A549 (cell line): ENCODE data around the gene MRPL36. TPM values are rescaled to one million over a fixed set of nuclear protein-coding genes. Genes with fewer than 3 reads are reported as not detected.

Experiments
- ATAC-seq, 2 experiments: fragments of 200-7000 bp in 1 of 2; fragments of >200 bp in 1 of 2; cut with Nextera tagmentation in 1 of 2; cut with Tn5 transposase in 1 of 2; 3 replicates each; pipeline versions ENCODE4 v1.8.0 to v1.9.1; 2018 to 2020; ENCODE audit warnings: mild to moderate bottlenecking in 1 of 2, moderate library complexity in 1 of 2
- CTCF ChIA-PET: fragments of 300-600 bp; sonication (Branson Sonifier 250); formaldehyde crosslinking; extraction: SDS; loops from one replicate; lab custom pipeline; 2021; ENCODE audit warnings: antibody characterized with exemption, inconsistent platforms; lab: Yijun Ruan, JAX
- POLR2A ChIA-PET: fragments of 350-600 bp; formaldehyde crosslinking; extraction: SDS; loops from one replicate; lab custom pipeline; 2021; ENCODE audit warnings: antibody characterized with exemption, inconsistent platforms; lab: Yijun Ruan, JAX
- DNase-seq, 2 experiments: peaks; one replicate each; pipeline versions ENCODE4 v3.0.0 to v3.0.0-alpha.2; 2011 to 2016; ENCODE audit warnings: low read depth in 1 of 2, low spot score in 1 of 2
- FAIRE-seq: peaks from 2 replicates; lab custom pipeline; 2011; peaks lifted over from hg19 to GRCh38; lab: Jason Lieb, UNC
- H3K27ac ChIP-seq, 2 experiments: fragments of >200 bp; sonication (Bioruptor Twin); formaldehyde crosslinking; 3 replicates each; pipeline ENCODE4 v1.5.1; 2016 to 2017
- H3K4me1 ChIP-seq: fragments of >200 bp; sonication (Bioruptor Twin); formaldehyde crosslinking; 3 replicates; pipeline ENCODE4 v1.6.1; 2016
- H3K4me2 ChIP-seq: fragments of >200 bp; sonication (Bioruptor Twin); formaldehyde crosslinking; 3 replicates; pipeline ENCODE4 v1.6.1; 2016
- H3K4me3 ChIP-seq: fragments of >200 bp; sonication (Bioruptor Twin); formaldehyde crosslinking; 3 replicates; pipeline ENCODE4 v1.5.1; 2016
- H3K9me3 ChIP-seq: fragments of >200 bp; sonication (Bioruptor Twin); formaldehyde crosslinking; 3 replicates; pipeline ENCODE4 v1.6.1; 2016
- ATOH8 ChIP-seq: fragments of 250-450 bp; sonication (Bioruptor Pico); IDR thresholded peaks from 2 replicates; pipeline ENCODE4 v1.5.0; 2020; ENCODE audit warnings: low read depth, mild to moderate bottlenecking, moderate library complexity
- BCL3 ChIP-seq: fragments of >200 bp; sonication (Bioruptor Twin); formaldehyde crosslinking; IDR thresholded peaks from 3 replicates; pipeline ENCODE4 v1.6.1; 2016
- CBX2 ChIP-seq: fragments of 200-600 bp; sonication (generic); IDR thresholded peaks from 2 replicates; pipeline ENCODE4 v1.6.1; 2016; ENCODE audit warnings: low read depth, mild to moderate bottlenecking, borderline replicate concordance
- CHD2 ChIP-seq: fragments of 150-350 bp; IDR thresholded peaks from 2 replicates; pipeline ENCODE4 v1.6.1; 2014; ENCODE audit warnings: low read length; ENCODE audit not compliant: partially characterized antibody
- EHF ChIP-seq: fragments of 250-450 bp; sonication (Bioruptor Pico); IDR thresholded peaks from 2 replicates; pipeline ENCODE4 v1.5.0; 2020; ENCODE audit warnings: mild to moderate bottlenecking
- ELK1 ChIP-seq: fragments of 150-350 bp; IDR thresholded peaks from 2 replicates; pipeline ENCODE4 v1.6.1; 2014; ENCODE audit warnings: low read depth, mild to moderate bottlenecking, low read length
- FOXS1 ChIP-seq: fragments of 250-450 bp; sonication (Bioruptor Pico); IDR thresholded peaks from 2 replicates; pipeline ENCODE4 v1.5.0; 2020; ENCODE audit warnings: mild to moderate bottlenecking, moderate library complexity
- HMGXB4 ChIP-seq: fragments of 250-450 bp; sonication (Bioruptor Pico); IDR thresholded peaks from 2 replicates; pipeline ENCODE4 v1.5.0; 2021; ENCODE audit warnings: mild to moderate bottlenecking, moderate library complexity, borderline replicate concordance
- HOXA7 ChIP-seq: fragments of 250-450 bp; sonication (Bioruptor Pico); IDR thresholded peaks from 2 replicates; pipeline ENCODE4 v1.5.0; 2020; ENCODE audit warnings: mild to moderate bottlenecking, moderate library complexity
- HOXB13 ChIP-seq: fragments of 250-450 bp; sonication (Bioruptor Pico); IDR thresholded peaks from 2 replicates; pipeline ENCODE4 v1.5.0; 2020; ENCODE audit warnings: low read depth, mild to moderate bottlenecking, moderate library complexity
- HOXB5 ChIP-seq: fragments of 250-450 bp; sonication (Bioruptor Pico); IDR thresholded peaks from 2 replicates; pipeline ENCODE4 v1.5.0; 2020; ENCODE audit warnings: mild to moderate bottlenecking, moderate library complexity
- MAZ ChIP-seq: fragments of 150-350 bp; IDR thresholded peaks from 2 replicates; pipeline ENCODE4 v1.6.1; 2014; ENCODE audit warnings: antibody characterized with exemption, low read depth, low read length, borderline replicate concordance
- POLR2A ChIP-seq: IDR thresholded peaks from 2 replicates; pipeline ENCODE4 v1.6.1; 2012; ENCODE audit warnings: mild to moderate bottlenecking, low read length
- RARB ChIP-seq: fragments of 250-450 bp; sonication (Bioruptor Pico); IDR thresholded peaks from 2 replicates; pipeline ENCODE4 v1.8.0; 2021; ENCODE audit warnings: mild to moderate bottlenecking, moderate library complexity
- RCOR1 ChIP-seq: fragments of 150-350 bp; IDR thresholded peaks from 2 replicates; pipeline ENCODE4 v1.6.1; 2014; ENCODE audit warnings: antibody characterized with exemption, low read length, low read depth
- RFX5 ChIP-seq: fragments of 450-650 bp; IDR thresholded peaks from 2 replicates; pipeline ENCODE4 v1.7.1; 2014; ENCODE audit warnings: antibody characterized with exemption, mild to moderate bottlenecking, moderate library complexity
- TFCP2L1 ChIP-seq: fragments of 250-450 bp; sonication (Bioruptor Pico); IDR thresholded peaks from 2 replicates; pipeline ENCODE4 v1.5.0; 2021; ENCODE audit warnings: mild to moderate bottlenecking
- TP53 ChIP-seq: fragments of 250-450 bp; sonication (Bioruptor Pico); IDR thresholded peaks from 2 replicates; pipeline ENCODE4 v1.5.0; 2021; ENCODE audit warnings: mild to moderate bottlenecking, moderate library complexity
- ZC3H11A ChIP-seq: fragments of 450-650 bp; IDR thresholded peaks from 2 replicates; pipeline ENCODE4 v1.6.1; 2014; ENCODE audit warnings: antibody characterized with exemption, mild to moderate bottlenecking
- ZNF302 ChIP-seq: fragments of 250-450 bp; sonication (Bioruptor Pico); IDR thresholded peaks from 2 replicates; pipeline ENCODE4 v1.9.0; 2021; ENCODE audit warnings: inconsistent platforms, mild to moderate bottlenecking, moderate library complexity
- WGBS: methylation state at CpG from one replicate; pipeline ENCODE4 v1.1.6; 2017; ENCODE audit errors: missing lambda C conversion rate; 5-methylcytosine and 5-hydroxymethylcytosine counted together
- polyA plus RNA-seq, 4 experiments: library from polyadenylated mRNA; depleted of rRNA in 3 of 4; stranded (reverse); fragments of >200 nt; fragmentation: RNase III in 1 of 4; extraction: RNeasy Plus Mini Kit Qiagen cat#74134 plus additional on column Dnase treatment in 1 of 4; gene quantifications; 2 replicates in 3 of 4; 3 replicates in 1 of 4; pipeline ENCODE4 v1.2.3, GENCODE V29; 2011 to 2017
- TF ChIP-seq, protein P1 (sequence below): fragments of >200 bp; sonication (Bioruptor Twin); formaldehyde crosslinking; IDR thresholded peaks from 2 replicates; pipeline ENCODE4 v1.6.1; 2016
- TF ChIP-seq, protein P2 (sequence below): IDR thresholded peaks from 2 replicates; pipeline ENCODE4 v1.6.1; 2012; ENCODE audit warnings: low read depth, borderline replicate concordance
- TF ChIP-seq, protein P3 (sequence below): fragments of >200 bp; sonication (Bioruptor Twin); formaldehyde crosslinking; IDR thresholded peaks from 3 replicates; pipeline ENCODE4 v1.5.1; 2016

Gene MRPL36
- polyA plus RNA-seq, 2 of the 4 experiments (the other 2 are of a cell fraction) = 114 to 127 TPM

DNA sequence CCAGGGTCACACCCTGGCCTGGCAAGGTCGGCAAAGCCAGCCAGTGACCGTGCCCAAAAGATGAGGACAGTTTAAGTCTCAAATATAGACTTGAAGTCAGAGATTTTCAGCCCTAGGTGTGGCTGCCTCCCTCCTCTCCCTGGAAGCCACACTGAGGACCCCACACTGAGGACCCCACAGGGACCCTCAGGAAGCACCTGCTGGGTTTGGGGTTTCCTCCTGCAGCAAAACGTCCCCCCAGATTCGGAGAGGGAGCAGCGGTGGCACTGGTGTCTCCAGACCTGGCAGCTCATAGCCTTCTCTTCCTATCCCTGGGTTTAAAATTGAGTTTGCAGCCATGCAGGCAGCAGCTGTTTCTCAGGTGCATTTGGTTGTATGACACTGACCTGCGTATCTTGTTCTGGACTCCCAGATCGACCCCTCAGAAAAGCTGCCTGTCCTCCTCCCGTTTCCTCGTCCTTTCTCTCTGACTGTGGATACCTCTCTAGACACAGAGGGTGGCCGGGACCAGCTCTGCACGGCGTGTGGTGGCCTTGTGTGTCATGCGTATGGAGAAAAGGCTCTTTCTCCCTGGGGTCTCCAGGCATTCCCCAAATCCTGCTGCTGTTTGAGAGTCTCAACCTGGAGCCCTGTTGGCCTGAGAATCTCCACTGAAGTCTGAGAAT, 36.6 kb downstream of the MRPL36 start (continued):
- TF ChIP-seq ZC3H11A (no peak), MAZ (no peak), HOXB13 (CRISPR knock-in tag) (no peak), EHF (CRISPR knock-in tag) (no peak), POLR2A (no peak), HOXB5 (CRISPR knock-in tag) (no peak)
- TF ChIP-seq, protein P1, sequence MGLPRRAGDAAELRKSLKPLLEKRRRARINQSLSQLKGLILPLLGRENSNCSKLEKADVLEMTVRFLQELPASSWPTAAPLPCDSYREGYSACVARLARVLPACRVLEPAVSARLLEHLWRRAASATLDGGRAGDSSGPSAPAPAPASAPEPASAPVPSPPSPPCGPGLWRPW = no peak

- H3K4me3 ChIP-seq = no peak overlapping the region
- TF ChIP-seq CBX2 = no peak
- TF ChIP-seq TFCP2L1 (CRISPR knock-in tag) = no peak
- TF ChIP-seq, protein P2, sequence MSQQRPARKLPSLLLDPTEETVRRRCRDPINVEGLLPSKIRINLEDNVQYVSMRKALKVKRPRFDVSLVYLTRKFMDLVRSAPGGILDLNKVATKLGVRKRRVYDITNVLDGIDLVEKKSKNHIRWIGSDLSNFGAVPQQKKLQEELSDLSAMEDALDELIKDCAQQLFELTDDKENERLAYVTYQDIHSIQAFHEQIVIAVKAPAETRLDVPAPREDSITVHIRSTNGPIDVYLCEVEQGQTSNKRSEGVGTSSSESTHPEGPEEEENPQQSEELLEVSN = no peak
- no peak for TF ChIP-seq HMGXB4 (CRISPR knock-in tag)
- no peak for TF ChIP-seq MAZ
- TF ChIP-seq TP53 = no peak
- no peak for TF ChIP-seq ZNF302 (CRISPR knock-in tag)
- no peak for TF ChIP-seq RFX5
- no peak for TF ChIP-seq RCOR1
- no peak for TF ChIP-seq ELK1
- no peak for TF ChIP-seq HOXA7 (CRISPR knock-in tag)
- no peak for TF ChIP-seq CHD2
- TF ChIP-seq EHF (CRISPR knock-in tag) = no peak
- TF ChIP-seq FOXS1 = no peak
- TF ChIP-seq ATOH8 (CRISPR knock-in tag) = no peak
- TF ChIP-seq, protein P3, sequence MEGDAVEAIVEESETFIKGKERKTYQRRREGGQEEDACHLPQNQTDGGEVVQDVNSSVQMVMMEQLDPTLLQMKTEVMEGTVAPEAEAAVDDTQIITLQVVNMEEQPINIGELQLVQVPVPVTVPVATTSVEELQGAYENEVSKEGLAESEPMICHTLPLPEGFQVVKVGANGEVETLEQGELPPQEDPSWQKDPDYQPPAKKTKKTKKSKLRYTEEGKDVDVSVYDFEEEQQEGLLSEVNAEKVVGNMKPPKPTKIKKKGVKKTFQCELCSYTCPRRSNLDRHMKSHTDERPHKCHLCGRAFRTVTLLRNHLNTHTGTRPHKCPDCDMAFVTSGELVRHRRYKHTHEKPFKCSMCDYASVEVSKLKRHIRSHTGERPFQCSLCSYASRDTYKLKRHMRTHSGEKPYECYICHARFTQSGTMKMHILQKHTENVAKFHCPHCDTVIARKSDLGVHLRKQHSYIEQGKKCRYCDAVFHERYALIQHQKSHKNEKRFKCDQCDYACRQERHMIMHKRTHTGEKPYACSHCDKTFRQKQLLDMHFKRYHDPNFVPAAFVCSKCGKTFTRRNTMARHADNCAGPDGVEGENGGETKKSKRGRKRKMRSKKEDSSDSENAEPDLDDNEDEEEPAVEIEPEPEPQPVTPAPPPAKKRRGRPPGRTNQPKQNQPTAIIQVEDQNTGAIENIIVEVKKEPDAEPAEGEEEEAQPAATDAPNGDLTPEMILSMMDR = no peak
- no peak for TF ChIP-seq BCL3
- TF ChIP-seq RARB = no peak
- no peak for TF ChIP-seq ZC3H11A
- TF ChIP-seq, all 56 proteins: peak for 0
- ChIA-PET POLR2A (no interaction called here), CTCF (interaction anchor here (0.9 to 4.4 kb wide), 9 partner anchors 9 to 280 kb away, joined by 3 to 21 read pairs (median 7); no protein-coding TSS in a partner anchor)
- H3K4me1 ChIP-seq = no peaks in the 10 kb centered on the region
- 55% methylated on average over 23 of the region's 25 CpGs for WGBS
- FAIRE-seq (no peak), ATAC-seq (no peak), DNase-seq (no peak)
- H3K4me2 ChIP-seq = no peak overlapping the region
- no peaks in the 10 kb centered on the region for H3K9me3 ChIP-seq
- H3K27ac ChIP-seq = no peak overlapping the region
These were observed 37.3 kb downstream of the MRPL36 start for GRCh38 chr5:1762121-1762882.
